NCI-H82 treated with DMSO at 0.1 percent for 48 hours (cell line): Measurements from ENCODE around the gene PPP1CA.
"Not testable (repeated sequence)": the region's sequence is repeated elsewhere in the genome, so short reads cannot be mapped to it uniquely, and the experiment has no call there.

Source experiments
- DNase-seq: peaks from one replicate; lab custom pipeline; 2025; ENCODE audit not compliant: unreplicated experiment; lab: John Stamatoyannopoulos, UW

PPP1CA gene

GRCh38 chr11:67404515-67405195 lies 3.0 kb upstream of the PPP1CA start:
- DNase-seq: no peak

DNA sequence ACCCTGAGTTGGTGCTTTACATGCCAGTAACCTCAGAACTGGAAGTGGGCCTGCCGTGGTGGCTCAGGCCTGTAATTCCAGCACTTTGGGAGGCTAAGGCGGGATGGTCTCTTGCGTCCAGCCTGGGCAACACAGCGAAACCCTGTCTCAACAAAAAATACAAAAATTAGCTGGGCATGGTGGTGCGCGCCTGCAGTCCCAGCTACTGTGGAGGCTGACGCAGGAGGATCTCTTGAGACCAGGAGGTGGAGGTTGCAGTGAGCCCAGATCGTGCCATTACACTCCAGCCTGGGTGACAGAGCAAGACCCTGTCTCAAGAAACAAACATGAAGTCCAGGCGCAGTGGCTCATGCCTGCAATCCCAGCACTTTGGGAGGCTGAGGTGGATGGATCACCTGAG lies 1.4 kb upstream of the PPP1CA start:
- DNase-seq: not testable (repeated sequence)

DNA sequence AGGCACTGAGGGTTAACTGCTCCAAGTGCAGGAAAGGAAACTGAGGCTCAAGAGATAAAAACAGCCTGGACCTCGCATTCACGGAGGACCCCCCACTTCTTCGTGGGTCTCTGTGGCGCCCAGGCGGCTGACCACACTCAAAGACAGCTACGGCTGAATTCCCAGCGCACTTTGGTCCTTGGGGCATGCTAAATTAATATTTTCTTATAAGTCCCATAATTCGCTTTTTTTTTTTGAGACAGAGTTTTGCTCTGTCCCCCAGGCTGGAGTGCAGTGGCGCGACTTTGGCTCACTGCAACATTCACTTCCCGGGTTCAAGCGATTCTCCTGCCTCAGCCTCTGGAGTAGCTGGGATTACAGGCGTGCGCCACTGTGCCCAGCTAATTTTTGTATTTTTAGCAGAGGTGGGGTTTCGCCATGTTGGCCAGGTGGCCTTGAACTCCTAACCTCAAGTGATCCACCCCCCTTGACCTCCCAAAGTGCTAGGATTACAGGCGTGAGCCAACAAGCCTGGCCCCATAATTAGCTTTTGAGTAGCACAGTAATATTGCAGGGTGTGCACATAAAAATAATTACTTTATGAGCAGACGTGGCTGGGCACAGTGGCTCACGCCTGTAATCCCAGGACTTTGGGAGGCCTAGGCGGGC lies 658 bp upstream of the PPP1CA start:
- DNase-seq: peak; percentile 11

DNA sequence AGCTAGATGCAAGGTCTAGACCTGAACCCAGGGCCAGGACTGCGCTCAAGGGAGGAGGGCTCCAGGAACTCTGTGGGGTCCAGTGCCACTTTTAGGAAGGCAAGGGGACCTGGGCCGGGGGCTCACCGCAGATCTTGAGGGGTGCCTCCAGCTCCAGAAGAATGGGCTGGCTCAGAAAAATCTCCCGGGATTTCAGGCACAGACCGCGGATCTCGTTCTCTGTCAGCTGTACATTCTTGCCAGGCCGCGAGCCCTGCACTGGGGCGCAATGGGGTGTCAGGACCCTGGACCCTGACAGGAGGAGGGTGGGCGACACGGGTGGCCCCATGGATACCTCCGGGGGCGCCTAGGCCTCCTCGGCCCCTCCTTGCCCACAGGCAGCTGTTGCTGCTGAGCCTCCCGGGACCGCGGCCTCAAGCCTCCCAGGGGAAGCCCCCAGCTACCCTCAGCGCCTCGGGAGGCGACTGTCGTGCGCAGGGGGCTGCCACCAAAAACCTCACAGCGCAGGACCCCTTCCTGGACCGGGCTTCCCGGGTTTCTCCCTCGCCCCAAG lies 640 bp downstream of the PPP1CA start:
- no peak for DNase-seq

- DNase-seq: no peak
Measured at GRCh38 chr11:67400251-67400941, 1.3 kb downstream of the PPP1CA start.

DNA sequence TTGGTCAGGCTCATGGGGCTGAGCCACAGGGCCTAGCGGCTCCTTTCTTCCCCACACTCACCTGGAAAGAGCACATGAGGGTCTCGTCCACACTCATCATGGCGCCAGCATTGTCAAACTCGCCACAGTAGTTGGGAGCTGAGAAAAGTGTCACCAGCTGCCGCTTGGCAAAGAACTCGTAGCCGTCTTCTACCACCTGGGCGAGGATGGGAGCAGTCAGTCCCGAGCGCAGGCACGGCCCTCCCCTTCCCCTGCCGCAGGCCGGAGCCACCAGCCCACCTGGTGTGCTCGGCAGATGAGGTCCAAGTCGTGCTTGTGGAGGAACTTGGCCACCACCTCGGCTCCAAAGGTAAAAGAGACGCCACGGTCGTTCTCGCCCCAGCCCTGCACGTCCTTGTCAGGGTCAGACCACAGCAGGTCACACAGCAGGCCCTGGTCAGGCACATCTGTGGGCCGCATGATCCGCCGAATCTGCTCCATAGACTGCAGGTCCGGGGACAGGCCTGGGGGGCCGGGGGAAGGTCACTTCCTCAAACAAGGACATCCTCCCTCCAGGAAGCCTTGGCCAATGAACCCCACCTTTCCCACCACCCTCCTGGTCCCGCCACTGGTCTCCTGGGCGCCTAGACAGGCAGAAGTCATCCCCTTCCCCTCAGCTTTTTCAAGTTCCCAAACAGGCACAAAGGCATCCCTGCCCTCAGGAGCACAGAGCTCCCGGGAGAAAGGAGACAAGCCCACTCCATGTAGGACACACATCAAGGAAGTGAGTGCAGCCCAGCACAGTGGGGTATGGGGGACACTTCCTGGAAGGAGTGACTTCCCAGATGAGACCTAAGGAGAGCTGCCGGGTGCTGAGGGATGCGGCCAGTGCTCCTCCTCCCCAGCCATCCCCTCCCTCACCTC lies 2.7 kb downstream of the PPP1CA start:
- no peak for DNase-seq

DNA sequence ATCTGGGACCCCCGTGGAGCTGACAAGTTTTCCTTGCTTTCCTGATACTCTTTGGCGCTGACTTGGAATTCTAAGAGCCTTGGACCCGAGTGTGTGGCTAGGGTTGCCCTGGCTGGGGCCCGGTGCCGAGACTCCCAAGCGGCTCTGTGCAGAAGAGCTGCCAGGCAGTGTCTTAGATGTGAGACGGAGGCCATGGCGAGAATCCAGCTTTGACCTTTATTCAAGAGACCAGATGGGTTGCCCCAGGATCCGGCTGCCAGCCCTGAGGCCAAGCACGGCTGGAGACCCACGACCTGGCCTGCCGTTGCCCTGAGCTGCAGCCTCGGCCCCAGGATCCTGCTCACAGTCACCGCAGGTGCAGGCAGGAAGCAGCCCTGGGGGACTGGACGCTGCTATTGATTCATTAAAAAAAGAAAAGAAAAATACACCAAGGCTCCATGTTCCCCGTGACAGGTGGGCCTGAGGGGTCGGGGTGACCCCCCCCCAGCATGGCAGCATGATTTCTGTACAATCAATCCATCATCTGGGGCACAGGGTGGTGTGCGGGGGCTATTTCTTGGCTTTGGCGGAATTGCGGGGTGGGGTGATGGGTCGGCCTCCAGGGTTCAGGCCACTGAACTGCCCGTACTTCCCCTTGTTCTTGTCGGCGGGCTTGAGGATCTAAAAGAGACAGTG lies 3.5 kb downstream of the PPP1CA start:
- no peak for DNase-seq

GRCh38 chr11:67397536-67397935 lies 4.1 kb downstream of the PPP1CA start:
- no peak for DNase-seq

GRCh38 chr11:67396587-67397389 lies 4.9 kb downstream of the PPP1CA start:
- DNase-seq: no peak

- DNase-seq: no peak
Measured at GRCh38 chr11:67396259-67396581, 5.4 kb downstream of the PPP1CA start.

- no peak for DNase-seq
Measured at GRCh38 chr11:67395555-67396258, 6.0 kb downstream of the PPP1CA start.

GRCh38 chr11:67393990-67394389 lies 7.7 kb downstream of the PPP1CA start:
- DNase-seq: no peak

DNA sequence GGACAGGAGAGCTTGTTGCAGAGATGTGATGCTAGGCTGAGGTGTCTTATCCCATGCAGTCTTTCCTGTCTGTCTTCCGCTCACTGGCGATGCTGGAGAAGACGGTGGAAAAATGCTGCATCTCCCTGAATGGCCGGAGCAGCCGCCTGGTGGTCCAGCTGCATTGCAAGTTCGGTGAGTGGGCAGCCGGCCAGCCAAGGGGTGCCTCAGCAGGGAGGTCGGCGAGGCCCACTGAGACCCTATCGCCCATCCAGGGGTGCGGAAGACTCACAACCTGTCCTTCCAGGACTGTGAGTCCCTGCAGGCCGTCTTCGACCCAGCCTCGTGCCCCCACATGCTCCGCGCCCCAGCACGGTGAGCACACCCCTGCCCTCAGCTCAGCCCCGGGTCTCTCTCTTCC lies 8.2 kb downstream of the PPP1CA start:
- DNase-seq: no peak

DNA sequence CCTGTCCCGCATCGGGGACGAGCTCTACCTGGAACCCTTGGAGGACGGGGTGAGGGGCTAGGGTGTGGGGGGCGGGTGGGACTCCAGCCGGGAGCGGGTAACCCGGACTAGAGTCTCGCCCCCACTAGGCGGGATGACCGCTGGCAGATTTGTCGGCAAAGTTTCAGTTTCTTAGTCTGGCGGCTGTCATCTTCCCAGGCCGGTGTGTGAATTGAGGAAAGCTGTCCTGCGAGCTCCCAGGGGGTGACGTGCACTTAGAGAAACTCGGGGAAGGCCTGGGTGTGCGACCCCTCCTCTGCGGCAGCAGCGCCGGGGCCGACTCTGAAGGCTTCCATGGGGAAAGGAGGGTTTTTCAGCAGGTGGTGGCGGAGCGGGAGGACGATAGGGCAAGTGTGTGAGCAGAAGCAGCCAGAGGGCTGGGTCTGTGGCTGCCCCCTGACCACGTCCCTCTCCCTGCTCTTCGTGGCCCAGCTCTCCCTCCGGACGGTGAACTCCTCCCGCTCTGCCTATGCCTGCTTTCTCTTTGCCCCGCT lies 9.4 kb downstream of the PPP1CA start:
- DNase-seq: no peak

DNA sequence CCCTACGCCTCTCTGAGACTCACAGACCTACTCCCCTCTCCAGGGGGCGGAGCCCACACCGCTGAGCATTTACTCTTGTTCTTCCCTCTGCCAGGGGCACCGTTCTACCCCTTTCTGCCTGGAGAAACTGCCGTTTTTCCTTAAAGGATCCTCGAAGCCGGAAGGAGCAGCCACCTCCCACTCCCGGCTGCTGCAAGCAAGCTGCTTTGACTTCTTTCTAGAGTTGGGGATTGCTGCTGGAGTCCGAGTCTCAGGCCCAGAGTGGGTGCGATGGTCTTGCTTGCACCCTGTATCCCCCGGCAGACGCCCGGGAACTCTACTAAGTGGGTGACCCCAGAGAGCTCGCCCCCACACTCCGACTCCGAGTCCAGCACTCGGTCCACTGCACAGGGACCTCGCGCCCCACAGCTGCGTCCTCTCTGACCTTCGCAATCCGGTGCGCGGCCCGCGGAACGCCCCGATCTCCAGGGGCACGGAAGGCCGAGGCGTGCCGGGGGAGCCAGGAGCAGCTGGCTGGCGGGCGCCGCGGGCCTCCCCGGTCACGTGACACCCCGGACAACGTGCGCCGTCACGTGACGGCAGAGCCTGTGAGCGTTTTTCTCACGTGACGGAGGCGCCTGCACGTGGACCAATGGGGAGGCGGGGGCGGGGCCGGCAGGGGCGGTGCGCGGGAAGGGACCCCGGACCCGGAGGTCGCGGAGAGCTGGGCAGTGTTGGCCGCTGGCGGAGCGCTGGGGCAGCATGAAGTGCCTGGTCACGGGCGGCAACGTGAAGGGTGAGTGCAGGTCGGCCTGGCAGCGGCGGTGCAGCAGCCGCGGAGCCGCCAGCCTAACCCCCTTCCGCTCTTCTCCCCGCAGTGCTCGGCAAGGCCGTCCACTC lies 10.1 kb downstream of the PPP1CA start, which contains the start of gene RAD9A:
TSS of gene RAD9A (plus strand) at position 683 of the 879 bp plus-strand sequence. CDS start at position 742, 59 bp downstream.
- DNase-seq: peak; percentile 57

GRCh38 chr11:67390947-67391303 lies 10.7 kb downstream of the PPP1CA start:
- no peak for DNase-seq

DNA sequence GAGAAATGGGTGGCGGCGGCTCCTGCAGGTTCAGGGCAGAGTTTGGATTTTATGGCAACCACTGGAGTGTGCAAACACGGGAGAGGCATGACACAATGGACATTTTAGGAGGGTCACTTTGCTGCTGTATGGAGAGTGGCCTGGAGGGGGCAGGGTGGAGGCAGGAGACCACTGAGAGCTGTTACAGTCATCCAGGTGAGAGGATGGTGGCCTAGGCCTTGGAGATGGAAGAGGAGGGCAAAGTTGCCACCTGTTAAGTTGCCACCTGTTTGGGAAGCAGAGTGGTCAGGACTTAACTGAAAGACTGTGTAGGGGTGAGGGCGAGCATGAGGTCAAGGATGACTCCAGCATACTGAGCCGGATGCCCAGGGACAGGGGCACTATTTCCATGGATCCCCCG lies 12.2 kb downstream of the PPP1CA start:
- peak; percentile 10 for DNase-seq

DNA sequence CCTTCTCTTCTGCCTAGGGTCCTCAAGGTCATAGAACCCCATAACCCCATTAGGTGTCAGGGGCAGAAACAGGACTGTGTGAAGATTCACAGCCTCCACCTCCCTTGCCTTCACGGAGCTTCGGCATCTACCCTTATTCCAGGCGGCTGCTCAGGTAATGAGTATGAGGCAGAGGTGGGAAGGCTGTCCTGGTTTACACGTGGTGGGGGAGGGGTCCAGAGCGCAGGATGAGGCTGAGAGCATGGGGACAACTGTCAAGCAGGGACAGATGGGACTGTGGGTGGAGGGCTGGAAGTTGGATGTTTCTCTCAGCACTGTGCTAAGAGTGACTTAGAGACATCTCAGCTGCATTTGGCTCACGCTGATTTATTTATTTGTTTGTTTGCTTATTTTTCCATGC lies 14.1 kb downstream of the PPP1CA start:
- no peak for DNase-seq
